ENCODE measurements around the gene CLIP1.
"Not testable (repeated sequence)": the region's sequence is repeated elsewhere in the genome, so short reads cannot be mapped to it uniquely, and the experiment has no call there.

Gene CLIP1

GRCh38 chr12:122421821-122422729, at the start of gene CLIP1:
Gene CLIP1 (minus strand): TSS chr12:122422669. CDS start chr12:122380452, 42,217 bp downstream.
- peak; percentile 71 for DNase-seq

GRCh38 chr12:122471324-122472226, 49.1 kb upstream of the CLIP1 start:
- DNase-seq = peak; percentile 74

GRCh38 chr12:122470576-122470975, 48.1 kb upstream of the CLIP1 start:
- DNase-seq = not testable (repeated sequence)

- DNase-seq = not testable (repeated sequence)
Observed at GRCh38 chr12:122469856-122470255, 47.4 kb upstream of the CLIP1 start.

- DNase-seq = no peak
Observed at GRCh38 chr12:122467983-122468382, 45.5 kb upstream of the CLIP1 start.

- not testable (repeated sequence) for DNase-seq
Observed at GRCh38 chr12:122464317-122465042, 42.0 kb upstream of the CLIP1 start.

- DNase-seq = no peak
Observed at GRCh38 chr12:122460641-122461040, 38.2 kb upstream of the CLIP1 start.

- DNase-seq = no peak
Observed at GRCh38 chr12:122460061-122460460, 37.6 kb upstream of the CLIP1 start.

GRCh38 chr12:122459211-122459610, 36.7 kb upstream of the CLIP1 start:
- DNase-seq = no peak

GRCh38 chr12:122458105-122459035, 35.9 kb upstream of the CLIP1 start:
- no peak for DNase-seq

- DNase-seq = no peak
Observed at GRCh38 chr12:122457627-122458026, 35.2 kb upstream of the CLIP1 start.

- DNase-seq = no peak
Observed at GRCh38 chr12:122454739-122455138, 32.3 kb upstream of the CLIP1 start.

- DNase-seq = no peak
Observed at GRCh38 chr12:122454250-122454721, 31.8 kb upstream of the CLIP1 start.

- DNase-seq = no peak
Observed at GRCh38 chr12:122452701-122453285, 30.3 kb upstream of the CLIP1 start.

- DNase-seq = no peak
Observed at GRCh38 chr12:122449317-122449716, 26.8 kb upstream of the CLIP1 start.

GRCh38 chr12:122447825-122448224, 25.4 kb upstream of the CLIP1 start:
- not testable (repeated sequence) for DNase-seq

GRCh38 chr12:122446390-122446789, 23.9 kb upstream of the CLIP1 start:
- DNase-seq = not testable (repeated sequence)

GRCh38 chr12:122444071-122444470, 21.6 kb upstream of the CLIP1 start:
- not testable (repeated sequence) for DNase-seq

GRCh38 chr12:122438822-122439221, 16.4 kb upstream of the CLIP1 start:
- DNase-seq = not testable (repeated sequence)

- DNase-seq = no peak
Observed at GRCh38 chr12:122437656-122438121, 15.2 kb upstream of the CLIP1 start.

GRCh38 chr12:122435186-122435585, 12.7 kb upstream of the CLIP1 start:
- DNase-seq = no peak
